Measurements from ENCODE around the gene PACS1.

Gene PACS1

DNA sequence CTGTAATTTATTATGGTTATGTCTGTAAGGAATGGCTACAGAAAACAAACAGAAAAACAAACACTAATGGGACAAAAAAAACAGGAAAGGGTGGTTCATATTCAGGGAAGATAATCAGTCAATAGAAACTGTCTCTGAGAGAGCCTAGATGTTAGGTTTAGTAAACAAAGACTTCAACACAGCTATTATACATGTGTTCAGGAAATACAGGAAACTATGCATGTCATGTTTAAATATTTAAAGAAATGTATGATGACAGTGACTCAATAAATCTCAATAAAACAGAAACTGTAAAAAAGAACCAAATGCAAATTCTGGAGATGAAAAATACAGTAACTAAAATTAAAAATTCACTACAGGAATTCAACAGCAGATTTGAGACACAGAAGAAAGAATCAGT lies 76.0 kb downstream of the PACS1 start:
- H3K4me1 ChIP-seq (ENCODE audit: low read length), result peaks cover 11% of the 10 kb centered on the region
- no peaks in the 10 kb centered on the region for H3K79me2 ChIP-seq (ENCODE audit: low read length)
- TF ChIP-seq, protein P1, sequence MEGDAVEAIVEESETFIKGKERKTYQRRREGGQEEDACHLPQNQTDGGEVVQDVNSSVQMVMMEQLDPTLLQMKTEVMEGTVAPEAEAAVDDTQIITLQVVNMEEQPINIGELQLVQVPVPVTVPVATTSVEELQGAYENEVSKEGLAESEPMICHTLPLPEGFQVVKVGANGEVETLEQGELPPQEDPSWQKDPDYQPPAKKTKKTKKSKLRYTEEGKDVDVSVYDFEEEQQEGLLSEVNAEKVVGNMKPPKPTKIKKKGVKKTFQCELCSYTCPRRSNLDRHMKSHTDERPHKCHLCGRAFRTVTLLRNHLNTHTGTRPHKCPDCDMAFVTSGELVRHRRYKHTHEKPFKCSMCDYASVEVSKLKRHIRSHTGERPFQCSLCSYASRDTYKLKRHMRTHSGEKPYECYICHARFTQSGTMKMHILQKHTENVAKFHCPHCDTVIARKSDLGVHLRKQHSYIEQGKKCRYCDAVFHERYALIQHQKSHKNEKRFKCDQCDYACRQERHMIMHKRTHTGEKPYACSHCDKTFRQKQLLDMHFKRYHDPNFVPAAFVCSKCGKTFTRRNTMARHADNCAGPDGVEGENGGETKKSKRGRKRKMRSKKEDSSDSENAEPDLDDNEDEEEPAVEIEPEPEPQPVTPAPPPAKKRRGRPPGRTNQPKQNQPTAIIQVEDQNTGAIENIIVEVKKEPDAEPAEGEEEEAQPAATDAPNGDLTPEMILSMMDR (IDR thresholded peaks at IDR 0.05; ENCODE audit: low read depth, low read length), result no peak
- TF ChIP-seq EZH2phosphoT487 (IDR thresholded peaks at IDR 0.05; ENCODE audit: low read depth), result no peak
- H3K4me3 ChIP-seq (ENCODE audit: low read length), result no peak overlapping the region
- H4K20me1 ChIP-seq (ENCODE audit: insufficient read depth, low read length), result no peaks in the 10 kb centered on the region
- no peaks in the 10 kb centered on the region for H3K27me3 ChIP-seq (ENCODE audit: low read depth, low read length)
- no peak overlapping the region for H3K4me2 ChIP-seq (ENCODE audit: low read length)
- H2AFZ ChIP-seq (ENCODE audit: low read depth, low read length), result no peak overlapping the region
- H3K9ac ChIP-seq (ENCODE audit: low read length), result no peak overlapping the region
- no peaks in the 10 kb centered on the region for H3K9me3 ChIP-seq (ENCODE audit: insufficient read depth, low read length)
- H3K36me3 ChIP-seq (replicated peaks; ENCODE audit: low read depth, low read length), result no peaks in the 10 kb centered on the region
- H3K27ac ChIP-seq (ENCODE audit: low read length), result no peak overlapping the region

- Histone ChIP-seq H3K27me3 (ENCODE audit: low read depth, low read length) (no peaks in the 10 kb centered on the region), H3K4me1 (ENCODE audit: low read length) (peaks cover 11% of the 10 kb centered on the region), H3K79me2 (ENCODE audit: low read length) (no peaks in the 10 kb centered on the region), H3K4me3 (ENCODE audit: low read length) (no peak overlapping the region), H3K36me3 (replicated peaks; ENCODE audit: low read depth, low read length) (no peaks in the 10 kb centered on the region), H3K4me2 (ENCODE audit: low read length) (no peak overlapping the region), H3K9me3 (ENCODE audit: insufficient read depth, low read length) (no peaks in the 10 kb centered on the region), H3K27ac (ENCODE audit: low read length) (no peak overlapping the region), H4K20me1 (ENCODE audit: insufficient read depth, low read length) (no peaks in the 10 kb centered on the region), H2AFZ (ENCODE audit: low read depth, low read length) (no peak overlapping the region), H3K9ac (ENCODE audit: low read length) (no peak overlapping the region)
- no peak for TF ChIP-seq EZH2phosphoT487 (IDR thresholded peaks at IDR 0.05; ENCODE audit: low read depth)
- TF ChIP-seq, protein P1 (IDR thresholded peaks at IDR 0.05; ENCODE audit: low read depth, low read length), result no peak
Observed at GRCh38 chr11:66146940-66147339, 76.9 kb downstream of the PACS1 start.

GRCh38 chr11:66150140-66150539 lies 80.1 kb downstream of the PACS1 start:
- no peak overlapping the region for H3K27ac ChIP-seq (ENCODE audit: low read length)
- no peak overlapping the region for H3K9ac ChIP-seq (ENCODE audit: low read length)
- 0 out of 2 replicates have a peak, but pooled peaks cover 4% of the 10 kb centered on the region for H3K4me1 ChIP-seq (ENCODE audit: low read length)
- H3K9me3 ChIP-seq (ENCODE audit: insufficient read depth, low read length), result no peaks in the 10 kb centered on the region
- no peaks in the 10 kb centered on the region for H4K20me1 ChIP-seq (ENCODE audit: insufficient read depth, low read length)
- H3K36me3 ChIP-seq (replicated peaks; ENCODE audit: low read depth, low read length), result no peaks in the 10 kb centered on the region
- no peaks in the 10 kb centered on the region for H3K79me2 ChIP-seq (ENCODE audit: low read length)
- H3K4me3 ChIP-seq (ENCODE audit: low read length), result no peak overlapping the region
- no peak overlapping the region for H2AFZ ChIP-seq (ENCODE audit: low read depth, low read length)
- no peak overlapping the region for H3K4me2 ChIP-seq (ENCODE audit: low read length)
- TF ChIP-seq, protein P1 (IDR thresholded peaks at IDR 0.05; ENCODE audit: low read depth, low read length), result no peak
- TF ChIP-seq EZH2phosphoT487 (IDR thresholded peaks at IDR 0.05; ENCODE audit: low read depth), result no peak
- H3K27me3 ChIP-seq (ENCODE audit: low read depth, low read length), result no peaks in the 10 kb centered on the region

DNA sequence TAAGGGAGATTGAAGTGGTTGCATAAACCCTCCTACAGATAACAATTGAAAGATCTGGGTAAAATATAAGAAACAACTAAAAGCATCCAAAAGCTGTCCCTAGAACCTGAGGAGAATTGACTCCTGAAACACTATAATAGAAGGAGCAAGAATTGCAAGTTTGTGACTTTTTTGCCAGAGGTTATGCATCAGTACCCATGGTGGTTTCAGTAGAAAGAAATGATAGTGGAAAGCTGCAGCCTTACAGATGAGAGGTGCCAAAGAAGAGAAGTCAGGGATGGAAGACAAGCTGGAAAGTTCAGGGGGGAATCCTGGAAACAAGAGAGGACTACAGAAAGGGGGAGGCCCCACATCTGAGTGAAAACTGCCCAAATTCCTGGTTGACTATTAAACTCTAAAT lies 80.7 kb downstream of the PACS1 start:
- no peak overlapping the region for H2AFZ ChIP-seq (ENCODE audit: low read depth, low read length)

More for the DNA sequence above, 80.7 kb downstream of the PACS1 start:
- Histone ChIP-seq H3K27me3 (ENCODE audit: low read depth, low read length) (no peaks in the 10 kb centered on the region), H4K20me1 (ENCODE audit: insufficient read depth, low read length) (no peaks in the 10 kb centered on the region), H3K9me3 (ENCODE audit: insufficient read depth, low read length) (no peaks in the 10 kb centered on the region), H3K4me1 (ENCODE audit: low read length) (0 out of 2 replicates have a peak, but pooled peaks cover 4% of the 10 kb centered on the region), H3K27ac (ENCODE audit: low read length) (no peak overlapping the region), H3K4me3 (ENCODE audit: low read length) (no peak overlapping the region), H3K36me3 (replicated peaks; ENCODE audit: low read depth, low read length) (no peaks in the 10 kb centered on the region), H3K79me2 (ENCODE audit: low read length) (no peaks in the 10 kb centered on the region), H3K4me2 (ENCODE audit: low read length) (no peak overlapping the region), H3K9ac (ENCODE audit: low read length) (no peak overlapping the region)
- TF ChIP-seq, protein P1 (IDR thresholded peaks at IDR 0.05; ENCODE audit: low read depth, low read length), result no peak
- TF ChIP-seq EZH2phosphoT487 (IDR thresholded peaks at IDR 0.05; ENCODE audit: low read depth), result no peak
